Measurements from ENCODE around the gene B3GNT9.

B3GNT9 gene, protein sequence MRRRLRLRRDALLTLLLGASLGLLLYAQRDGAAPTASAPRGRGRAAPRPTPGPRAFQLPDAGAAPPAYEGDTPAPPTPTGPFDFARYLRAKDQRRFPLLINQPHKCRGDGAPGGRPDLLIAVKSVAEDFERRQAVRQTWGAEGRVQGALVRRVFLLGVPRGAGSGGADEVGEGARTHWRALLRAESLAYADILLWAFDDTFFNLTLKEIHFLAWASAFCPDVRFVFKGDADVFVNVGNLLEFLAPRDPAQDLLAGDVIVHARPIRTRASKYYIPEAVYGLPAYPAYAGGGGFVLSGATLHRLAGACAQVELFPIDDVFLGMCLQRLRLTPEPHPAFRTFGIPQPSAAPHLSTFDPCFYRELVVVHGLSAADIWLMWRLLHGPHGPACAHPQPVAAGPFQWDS

DNA sequence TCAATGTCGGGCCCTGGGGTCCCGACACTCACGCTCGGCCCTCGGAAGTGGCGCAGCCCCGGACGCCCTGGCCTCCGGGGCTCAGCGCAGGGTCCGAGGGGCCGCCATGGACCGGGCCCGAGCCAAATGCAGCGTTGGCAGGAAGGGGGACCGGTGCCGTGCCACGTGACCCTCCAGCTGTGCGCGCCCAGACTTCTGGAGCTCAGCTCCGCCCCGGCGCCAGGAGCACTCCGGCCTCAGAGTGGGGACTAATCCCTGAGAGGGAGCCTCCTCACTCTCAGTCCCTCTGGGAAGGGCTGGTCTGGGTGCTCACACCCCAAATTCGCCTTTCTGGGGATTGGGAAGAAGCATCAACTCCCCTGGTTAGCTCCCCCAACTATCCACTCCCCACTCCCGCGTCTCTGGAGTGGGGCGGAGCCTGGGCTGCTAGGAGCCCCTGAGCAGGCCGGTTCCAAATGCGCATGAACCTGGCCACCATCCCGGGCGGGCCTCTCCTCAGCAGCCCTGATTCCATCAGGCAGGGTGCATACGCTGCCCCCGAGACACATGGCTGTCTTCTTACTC is at the start of gene B3GNT9:
B3GNT9 (minus strand) TSS at position 166 of the 564 bp plus-strand sequence. CDS start 513 bp downstream, outside the sequence.
- peak; percentile 80 for DNase-seq

DNA sequence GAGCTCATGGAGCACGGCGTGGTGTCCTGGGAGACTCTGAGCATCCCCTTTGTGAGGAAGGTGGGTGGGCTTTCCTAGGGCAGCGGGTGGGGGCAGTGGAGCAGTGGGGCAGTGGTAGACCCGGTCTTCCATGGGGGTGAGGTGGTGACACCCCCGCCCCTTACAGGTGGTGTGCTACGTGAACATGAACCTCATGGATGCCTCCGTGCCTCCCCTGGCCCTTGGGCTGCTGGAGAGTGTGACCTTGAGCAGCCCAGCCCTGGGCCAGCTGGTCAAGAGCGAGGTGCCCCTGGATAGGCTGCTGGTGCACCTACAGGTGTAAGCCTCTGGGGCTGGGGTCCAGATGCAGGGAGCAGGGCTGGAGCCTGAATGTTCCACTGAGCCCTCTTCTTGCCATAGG is 49.7 kb upstream of the B3GNT9 start:
- DNase-seq, result no peak

DNA sequence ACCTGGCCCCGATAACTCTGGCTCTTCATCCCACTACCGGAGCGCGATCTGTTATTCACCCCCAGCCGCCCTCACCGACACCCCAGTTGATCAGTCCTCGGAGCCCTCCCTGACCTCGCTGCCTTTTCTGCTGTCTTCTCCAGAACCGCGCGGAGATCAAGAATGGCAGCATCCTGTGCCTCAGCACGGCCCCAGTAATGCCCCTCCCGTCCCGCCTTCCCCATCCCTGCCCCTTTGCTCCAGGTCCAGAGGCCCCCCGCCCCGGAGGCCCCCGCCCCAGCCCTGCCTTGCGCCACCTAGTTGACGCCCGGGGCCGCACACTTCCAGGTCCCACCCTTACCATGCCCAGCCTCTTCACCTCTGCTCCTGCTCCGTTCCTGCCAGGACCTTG is 49.0 kb upstream of the B3GNT9 start:
- DNase-seq, result no peak

DNA sequence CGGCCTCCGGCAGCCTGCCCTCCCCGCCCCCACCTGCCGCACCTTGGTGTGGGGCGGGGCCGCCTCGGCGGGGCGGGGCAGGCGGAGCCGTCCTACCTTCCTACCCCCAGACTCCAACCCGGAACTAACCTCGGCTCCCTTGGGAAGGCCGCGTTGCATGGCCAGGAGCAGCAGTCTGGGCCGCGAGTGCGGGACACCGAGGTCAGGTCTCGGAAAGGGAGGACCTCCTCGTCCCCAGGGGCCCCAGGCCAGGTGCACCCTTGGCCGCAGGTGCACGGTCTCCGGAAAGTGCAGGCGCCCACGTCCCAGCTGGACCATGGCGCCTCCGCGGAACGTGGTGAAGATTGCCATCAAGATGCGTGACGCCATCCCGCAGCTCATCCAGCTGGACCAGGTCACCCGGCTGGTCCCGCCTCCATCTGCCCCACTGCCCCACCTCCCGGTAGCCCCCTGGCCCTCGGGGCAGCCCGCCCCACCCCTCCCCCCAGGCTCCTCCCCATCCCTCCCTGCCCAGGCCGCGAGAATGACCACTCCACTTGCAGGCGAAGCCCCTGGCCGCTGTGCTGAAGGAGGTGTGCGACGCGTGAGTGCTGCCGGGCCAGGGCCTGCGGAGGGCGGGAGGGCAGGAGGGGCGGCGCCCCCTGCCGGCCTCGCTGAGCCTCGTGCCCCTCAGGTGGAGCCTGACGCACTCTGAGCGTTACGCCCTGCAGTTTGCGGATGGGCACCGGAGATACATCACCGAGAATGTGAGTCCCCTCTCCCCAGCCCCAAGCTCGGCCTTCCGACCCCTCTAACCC is 48.4 kb upstream of the B3GNT9 start, which contains the start of gene ELMO3:
ELMO3 (plus strand) TSS at position 121 of the 797 bp plus-strand sequence; CDS start at position 317, 196 bp downstream.
- no peak for DNase-seq

DNA sequence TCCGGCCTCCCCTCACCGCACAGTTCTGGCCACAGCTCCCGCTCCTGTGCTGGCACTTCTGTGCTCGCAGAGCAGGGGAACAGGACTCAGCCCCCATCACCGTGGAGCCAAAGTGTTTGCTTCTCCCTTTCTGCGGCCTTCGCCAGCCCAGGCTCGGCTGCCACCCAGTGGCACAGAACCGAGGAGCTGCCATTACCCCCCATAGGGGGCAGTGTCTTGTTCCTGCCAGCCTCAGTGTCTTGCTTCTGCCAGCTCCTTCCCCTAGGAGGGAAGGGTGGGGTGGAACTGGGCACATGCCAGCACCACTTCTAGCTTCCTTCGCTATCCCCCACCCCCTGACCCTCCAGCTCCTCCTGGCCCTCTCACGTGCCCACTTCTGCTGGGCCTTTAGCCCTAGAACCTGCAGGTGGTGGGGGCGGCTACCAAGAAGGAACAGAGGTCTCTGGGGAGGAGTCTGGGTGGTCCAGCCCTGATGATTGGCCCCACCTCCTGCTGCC is 47.5 kb upstream of the B3GNT9 start:
- no peak for DNase-seq

DNA sequence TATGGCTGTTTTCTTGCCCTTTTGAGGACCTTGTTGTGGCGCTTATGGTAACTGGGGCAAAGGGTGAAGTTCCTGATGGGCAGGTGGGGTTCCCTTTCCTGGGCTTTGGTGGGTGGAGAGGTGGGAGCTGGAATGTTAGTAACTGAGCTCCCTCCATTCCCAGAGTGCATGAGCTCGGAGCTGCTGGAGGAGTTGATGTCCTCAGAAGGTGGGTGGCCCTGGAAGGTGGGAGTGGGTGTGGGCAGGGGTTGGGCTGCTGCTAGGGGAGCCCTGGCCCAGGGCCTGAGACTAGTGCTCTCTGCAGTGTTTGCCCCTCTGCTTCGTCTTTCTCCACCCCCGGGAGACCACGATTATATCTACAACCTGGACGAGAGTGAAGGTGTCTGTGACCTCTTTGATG is 46.9 kb upstream of the B3GNT9 start:
- no peak for DNase-seq

DNA sequence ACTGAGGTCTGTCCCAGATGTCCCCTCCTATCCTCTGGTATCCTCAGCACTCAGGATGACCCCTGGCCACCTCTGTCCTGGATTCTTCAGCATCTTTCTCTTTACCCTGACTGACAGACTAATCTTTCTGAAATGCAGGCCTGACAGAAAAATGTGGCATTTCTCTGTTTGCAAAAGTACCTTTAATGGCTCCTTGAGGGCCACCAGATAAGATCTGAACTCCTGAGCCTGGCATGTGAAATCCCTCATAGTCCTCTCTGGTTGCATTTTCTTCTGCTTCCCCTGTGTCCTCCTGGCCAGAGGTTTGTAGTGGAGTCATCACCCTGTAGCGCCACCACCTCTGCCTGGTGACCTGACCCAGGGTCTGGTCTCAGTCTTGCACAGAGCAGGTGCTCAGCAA is 46.1 kb upstream of the B3GNT9 start:
- no peak for DNase-seq

DNA sequence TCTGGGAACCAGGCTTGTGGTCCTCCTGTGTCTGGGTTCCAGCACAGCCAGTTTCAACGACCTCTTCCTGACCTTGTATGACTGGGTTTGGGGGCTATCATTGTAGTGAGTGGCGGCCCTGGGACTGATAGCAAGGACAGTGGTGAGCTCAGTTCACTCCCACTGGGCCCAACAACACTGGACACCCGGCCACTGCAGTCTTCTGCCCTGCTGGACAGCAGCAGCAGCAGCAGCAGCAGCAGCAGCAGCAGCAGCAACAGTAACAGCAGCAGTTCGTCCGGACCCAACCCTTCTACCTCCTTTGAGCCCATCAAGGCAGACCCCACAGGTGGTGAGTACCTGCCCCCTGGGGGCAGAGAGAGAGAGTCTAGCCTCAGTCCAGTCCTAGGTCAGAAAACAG is 44.9 kb upstream of the B3GNT9 start:
- no peak for DNase-seq

DNA sequence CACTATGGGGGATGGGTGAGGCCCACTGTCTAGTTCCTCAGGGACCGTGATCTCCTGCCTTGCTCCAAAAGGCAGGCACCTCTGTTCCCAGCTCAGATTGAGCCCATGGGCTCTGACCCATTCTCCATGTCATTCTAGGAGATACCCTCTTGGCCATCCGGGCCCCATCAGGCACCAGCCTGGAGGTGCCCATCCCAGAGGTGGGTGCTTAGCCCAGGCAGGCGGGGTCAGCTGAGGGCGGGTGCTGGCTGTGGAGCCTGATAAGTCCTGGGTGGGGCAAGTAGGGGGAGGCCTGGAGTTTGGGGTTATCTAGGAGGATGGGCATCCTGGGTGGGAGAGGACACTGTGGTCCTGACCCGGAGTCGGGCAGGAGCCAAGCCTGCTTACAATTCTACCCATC is 43.5 kb upstream of the B3GNT9 start:
- DNase-seq, result no peak

DNA sequence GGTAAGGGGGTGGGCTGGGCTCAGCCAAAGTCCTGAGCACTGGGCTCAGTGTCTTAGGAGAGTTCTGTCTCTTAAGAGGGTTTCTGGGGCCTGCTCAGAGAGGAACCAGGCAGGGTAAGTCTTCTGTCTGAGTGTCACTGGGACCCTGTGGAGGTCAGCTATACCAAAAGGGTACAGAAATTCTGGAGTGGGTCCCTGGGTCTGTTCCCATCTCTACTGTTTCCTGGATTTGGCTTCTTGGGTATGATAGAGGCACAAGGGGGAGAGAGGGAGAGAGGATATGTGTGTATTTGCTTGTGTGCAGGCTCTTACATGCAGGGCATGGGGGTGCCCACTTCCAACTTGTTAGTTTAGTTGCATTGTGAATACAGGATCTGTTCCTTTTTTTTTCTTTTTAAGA is 42.7 kb upstream of the B3GNT9 start:
- no peak for DNase-seq

DNA sequence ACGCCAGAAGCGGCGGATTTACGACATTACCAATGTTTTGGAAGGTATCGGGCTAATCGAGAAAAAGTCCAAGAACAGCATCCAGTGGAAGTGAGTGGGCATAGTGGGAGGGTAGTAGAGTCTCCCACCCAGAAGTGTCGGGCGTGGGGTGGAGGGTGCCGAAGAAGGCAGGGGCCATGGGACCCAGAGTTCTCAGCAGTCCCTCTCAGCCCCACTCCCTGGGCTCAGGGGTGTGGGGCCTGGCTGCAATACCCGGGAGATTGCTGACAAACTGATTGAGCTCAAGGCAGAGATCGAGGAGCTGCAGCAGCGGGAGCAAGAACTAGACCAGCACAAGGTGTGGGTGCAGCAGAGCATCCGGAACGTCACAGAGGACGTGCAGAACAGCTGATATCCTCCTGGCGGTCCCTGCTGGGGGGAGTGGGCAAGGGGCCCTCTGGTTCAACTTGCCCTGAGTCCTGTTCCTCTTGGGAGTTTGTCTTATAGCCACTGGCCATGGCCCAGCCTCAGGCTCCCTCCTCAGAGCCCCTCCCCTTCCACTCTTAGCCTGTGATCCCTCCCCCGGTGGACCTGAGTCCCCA is 42.1 kb upstream of the B3GNT9 start:
- DNase-seq, result no peak

DNA sequence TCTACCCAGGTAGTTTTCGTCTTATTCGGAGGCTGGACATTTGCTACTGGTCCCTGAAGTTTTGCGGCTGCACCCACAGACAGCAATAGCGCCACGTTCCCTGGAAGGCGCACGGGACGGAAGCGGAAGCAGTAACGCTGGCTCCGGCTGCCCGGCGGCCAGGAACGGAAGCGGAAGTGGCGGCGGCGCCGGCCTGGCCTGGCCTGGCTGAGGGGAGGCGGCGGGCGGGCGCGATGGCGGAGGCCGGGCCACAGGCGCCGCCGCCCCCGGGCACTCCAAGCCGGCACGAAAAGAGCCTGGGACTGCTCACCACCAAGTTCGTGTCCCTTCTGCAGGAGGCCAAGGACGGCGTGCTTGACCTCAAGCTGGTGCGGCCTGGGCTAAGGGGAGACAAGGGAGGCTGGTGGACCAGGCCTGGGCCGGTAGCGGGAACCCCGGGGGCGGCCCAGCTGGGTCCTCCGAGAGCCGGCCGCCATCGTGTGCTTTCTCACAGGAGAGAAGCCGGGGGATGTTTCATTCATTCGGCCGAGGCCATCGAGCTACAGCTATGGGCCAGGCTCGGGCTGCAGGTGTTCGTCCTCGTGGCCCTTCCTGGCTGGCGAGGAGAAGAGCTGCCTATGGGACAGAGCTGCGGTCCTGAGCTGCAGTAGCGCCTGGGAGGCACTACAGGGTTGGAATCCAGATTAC is 41.3 kb upstream of the B3GNT9 start, which contains the start of gene E2F4:
E2F4 (plus strand) TSS at position 161 of the 687 bp plus-strand sequence; CDS start at position 234, 73 bp downstream.
- DNase-seq, result peak; percentile 92

DNA sequence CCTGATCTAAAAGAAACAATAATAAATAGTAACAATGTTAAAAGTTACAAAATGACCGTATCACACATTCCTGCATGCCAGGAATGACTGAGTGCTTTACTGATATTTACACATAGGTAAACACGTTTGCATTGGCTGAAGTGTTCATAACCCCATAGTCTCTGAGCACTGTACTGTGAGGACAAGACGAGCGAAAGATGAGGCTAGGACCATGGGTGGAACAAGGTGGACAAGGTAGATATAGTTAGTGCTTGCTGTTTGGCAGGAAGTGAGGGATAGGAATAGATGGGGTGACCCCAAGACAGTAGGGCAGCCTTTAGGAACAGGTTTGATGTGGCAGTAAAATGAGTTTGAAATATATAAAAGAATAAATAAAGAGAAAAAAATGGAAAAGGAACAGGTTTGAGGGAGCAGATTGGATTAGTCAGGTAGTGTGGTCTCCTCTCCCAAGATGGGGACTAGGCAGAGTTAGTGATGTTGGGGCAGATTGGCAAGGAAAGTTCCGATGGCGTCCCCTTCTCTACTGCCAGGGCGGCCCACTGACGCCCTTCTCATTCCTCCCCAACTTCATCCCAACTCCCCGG is 40.7 kb upstream of the B3GNT9 start:
- no peak for DNase-seq

DNA sequence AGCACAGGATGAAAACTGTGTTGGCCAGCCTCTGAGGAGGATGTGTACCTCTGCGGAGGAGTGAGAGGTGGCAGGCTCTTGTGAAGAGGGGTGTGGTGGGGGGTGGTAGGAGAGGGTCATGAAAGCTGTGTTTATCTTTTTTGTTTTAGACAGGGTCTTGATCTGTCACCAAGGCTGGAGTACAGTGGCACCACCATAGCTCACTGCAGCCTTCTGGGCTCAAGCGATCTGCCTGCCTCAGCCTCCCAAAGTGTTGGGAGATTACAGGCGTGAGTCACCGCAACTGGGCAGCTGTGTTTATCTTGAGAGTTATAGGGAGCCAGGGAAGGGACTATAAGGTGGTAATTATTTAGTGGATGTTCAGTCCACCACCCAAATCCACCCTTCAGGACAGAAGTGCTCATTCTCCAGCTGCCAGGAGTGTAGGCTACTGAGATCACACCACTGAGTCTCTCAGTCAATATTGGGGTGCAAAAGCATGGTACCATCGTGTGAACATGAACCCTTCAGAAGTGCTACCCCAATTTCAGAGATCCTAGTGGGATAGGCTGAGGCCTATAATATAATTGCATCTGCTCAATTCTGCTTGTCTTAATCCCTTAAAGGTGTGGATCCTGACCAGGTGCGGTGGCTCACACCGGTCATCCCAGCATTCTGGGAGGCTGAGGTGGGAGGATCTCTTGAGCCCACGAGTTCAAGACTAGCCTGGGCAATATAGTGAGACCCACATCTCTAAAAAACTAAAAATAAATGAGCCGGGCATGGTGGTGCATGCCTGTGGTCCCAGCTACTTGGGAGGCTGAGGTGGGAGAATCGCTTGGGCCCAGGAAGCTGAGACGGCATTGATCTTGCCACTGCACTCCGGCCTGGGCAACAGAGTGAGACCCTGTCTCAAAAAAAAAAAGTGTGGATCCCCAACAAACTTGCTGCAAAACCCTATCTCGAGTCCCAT is 39.9 kb upstream of the B3GNT9 start:
- DNase-seq, result peak; percentile 54

DNA sequence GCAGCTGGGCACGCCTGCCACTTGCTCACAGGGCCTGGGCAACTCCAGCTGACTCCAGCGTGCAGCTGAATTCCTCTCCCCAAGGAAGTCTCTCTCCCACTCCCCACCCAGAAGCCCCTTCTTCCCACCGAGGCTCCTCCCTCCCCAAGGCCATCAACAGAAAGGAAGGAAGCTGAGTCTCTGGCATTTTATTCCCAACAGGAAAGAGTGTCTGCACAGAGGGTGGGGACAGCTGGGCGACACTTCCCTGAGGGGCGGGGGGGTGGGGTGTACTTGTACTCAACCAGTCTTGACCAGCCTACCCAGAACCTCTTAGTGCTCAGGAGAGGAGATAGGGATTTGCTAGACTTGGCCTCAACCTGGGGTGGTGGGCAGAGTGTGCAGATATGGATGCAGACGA is 39.2 kb upstream of the B3GNT9 start, which contains the start of gene EXOC3L1:
EXOC3L1 (minus strand) TSS at position 96 of the 400 bp plus-strand sequence. CDS start 460 bp downstream, outside the sequence.
- no peak for DNase-seq

DNA sequence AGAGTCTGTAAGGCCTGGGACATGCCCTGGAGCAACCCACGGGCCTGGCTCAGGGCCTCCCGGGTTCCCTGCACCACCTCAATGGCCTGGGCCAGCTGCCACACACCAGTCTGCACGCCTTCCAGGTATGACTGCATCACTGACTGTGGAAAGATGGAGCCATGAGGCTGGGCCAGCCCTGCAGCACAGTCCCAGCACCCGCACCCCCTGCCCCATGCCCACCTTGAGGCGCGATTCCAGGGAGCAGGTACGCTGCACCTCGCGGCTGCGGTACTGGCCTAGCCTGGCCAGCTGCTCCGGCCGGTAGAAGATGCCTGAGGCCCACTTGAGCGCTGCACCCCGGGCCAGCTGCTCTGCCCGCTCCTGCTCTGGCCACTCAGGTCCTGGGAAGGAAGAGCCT is 38.0 kb upstream of the B3GNT9 start:
- no peak for DNase-seq

DNA sequence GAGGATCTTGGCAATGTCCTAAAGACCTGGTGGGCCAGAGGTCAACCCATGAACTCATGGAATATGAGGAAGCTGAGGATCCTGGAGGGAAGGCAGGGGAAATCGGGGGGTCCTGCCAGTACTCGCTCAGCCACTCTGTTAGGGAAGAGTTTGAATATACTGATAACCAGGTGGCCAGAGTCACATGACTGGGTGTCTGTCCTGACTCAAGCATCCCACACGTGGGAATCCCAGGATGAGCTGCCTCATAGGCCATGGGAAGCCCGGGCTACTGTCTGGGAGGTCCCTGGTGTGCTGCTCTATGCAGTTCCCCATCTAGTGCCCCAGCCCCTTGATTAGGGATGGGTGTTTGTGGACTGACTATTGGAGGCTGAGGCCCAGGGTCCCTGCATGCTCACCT is 37.5 kb upstream of the B3GNT9 start:
- DNase-seq, result no peak

DNA sequence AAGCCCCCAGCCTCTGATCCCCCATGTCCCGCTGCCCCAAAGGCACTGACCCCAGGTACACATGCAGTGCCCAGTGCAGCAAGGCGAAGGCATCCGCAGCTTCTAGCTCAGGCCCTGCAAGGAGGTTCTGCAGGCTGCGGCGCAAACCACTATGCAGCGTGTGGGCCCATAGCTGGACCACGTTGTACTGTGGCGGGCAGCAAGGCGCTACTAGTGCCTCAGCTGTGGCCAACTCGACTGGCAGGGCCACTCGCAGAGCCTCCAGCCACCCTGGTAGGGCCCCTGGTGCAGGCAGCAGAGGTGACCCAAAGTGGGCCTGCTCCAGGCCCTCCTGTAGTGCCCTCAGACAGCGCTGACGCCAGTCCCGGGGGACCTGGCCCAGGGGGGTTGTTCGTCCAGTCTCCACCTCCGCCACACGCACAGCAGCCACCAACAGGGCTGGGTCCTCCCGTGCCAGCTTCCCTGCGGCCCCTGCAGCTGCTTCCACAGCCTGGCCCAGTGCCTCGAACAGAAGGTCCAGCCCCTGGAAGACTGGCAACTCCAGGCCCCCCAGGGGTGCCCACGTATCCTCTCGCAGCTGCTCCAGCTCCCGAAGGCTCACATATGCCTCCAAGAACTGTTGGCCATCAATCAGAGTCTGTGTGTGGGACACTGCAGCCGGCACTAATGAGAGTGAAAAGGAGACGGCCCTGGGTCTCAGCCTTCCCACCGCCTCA is 36.5 kb upstream of the B3GNT9 start:
- no peak for DNase-seq

DNA sequence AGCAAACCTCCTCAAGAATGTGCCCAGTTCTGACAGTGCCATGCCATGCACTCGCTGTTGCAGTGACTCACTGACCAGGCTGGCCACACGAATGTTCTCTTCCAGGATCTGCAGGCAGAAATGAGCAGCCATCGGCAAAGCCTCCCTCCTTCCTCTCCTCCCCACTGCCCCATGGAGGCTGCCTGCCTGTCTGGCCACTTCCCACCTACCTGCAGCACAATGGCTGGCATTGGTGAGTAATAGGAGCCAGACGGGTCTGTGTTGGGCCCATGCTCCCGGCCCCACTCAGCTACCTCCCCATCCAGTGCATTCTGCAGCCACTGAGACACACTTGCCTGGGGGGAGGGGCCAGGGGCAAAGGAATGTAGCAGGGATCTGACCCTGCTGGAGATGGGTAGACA is 35.8 kb upstream of the B3GNT9 start:
- no peak for DNase-seq

DNA sequence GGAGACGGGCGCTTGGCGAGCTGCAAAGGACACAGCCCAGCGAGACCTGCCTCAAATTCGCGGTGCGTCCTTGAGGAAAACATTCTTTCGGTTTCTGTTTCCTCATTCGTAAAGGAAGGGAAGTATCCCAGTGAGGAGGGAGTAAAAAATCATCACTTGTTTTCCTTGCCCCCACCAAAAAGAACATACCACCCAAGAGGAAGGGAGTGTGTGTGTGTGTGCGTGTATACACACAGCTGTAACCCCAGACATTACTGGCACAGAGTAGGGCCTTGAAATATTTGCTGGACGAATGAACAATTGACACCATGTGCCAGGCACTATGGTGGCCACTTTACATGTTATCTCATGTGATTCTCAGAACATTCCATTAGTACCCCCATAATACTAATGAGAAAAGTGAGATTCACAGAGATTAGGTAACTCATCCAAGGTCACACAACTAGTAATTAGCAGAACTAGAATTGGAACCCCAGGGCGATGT is 34.9 kb upstream of the B3GNT9 start:
- DNase-seq, result no peak
